AG09309 (cell line): ENCODE measurements around the gene KIAA0232.

Experiments
- DNase-seq: peaks from one replicate; pipeline ENCODE4 v3.0.0-alpha.2; 2010; ENCODE audit warnings: low read depth
- H3K4me3 ChIP-seq: 2 replicates; pipeline ENCODE4 v1.5.1; 2011; ENCODE audit warnings: mild to moderate bottlenecking, low read depth, low read length, moderate library complexity; ENCODE audit not compliant: control insufficient read depth
- CTCF ChIP-seq: IDR thresholded peaks from 2 replicates; pipeline ENCODE4 v1.5.1; 2011; ENCODE audit warnings: mild to moderate bottlenecking, low read depth, low read length, inconsistent platforms; ENCODE audit not compliant: insufficient read depth, control insufficient read depth; ENCODE audit errors: missing control alignments

KIAA0232 gene

DNA sequence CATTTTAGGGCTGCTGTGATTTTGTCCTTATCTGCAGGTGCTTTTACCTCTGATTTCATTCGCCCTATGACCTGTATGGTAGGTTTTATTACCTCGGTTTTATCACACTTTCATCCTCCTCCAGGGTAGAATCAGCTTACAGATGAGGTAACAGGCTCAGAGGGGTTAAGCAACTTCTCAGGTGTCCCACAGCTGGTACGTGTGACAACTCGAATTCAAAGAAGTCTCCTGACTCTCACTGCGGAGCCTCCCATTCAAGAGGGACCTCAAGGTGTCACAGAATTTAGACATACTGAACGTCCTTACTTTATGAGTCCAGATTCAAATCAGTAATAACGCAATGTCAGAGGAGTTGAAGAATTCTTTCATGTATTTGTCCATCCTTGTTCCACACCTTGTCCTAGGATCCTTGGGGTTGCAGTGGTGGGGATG is 12.5 kb upstream of the KIAA0232 start:
- no peak for DNase-seq
- no peak overlapping the region for H3K4me3 ChIP-seq
- TF ChIP-seq CTCF = no peak

GRCh38 chr4:6770581-6771228 is 11.8 kb upstream of the KIAA0232 start:
- DNase-seq = no peak
- no peak for TF ChIP-seq CTCF
- no peak overlapping the region for H3K4me3 ChIP-seq

- no peak for DNase-seq
- TF ChIP-seq CTCF = no peak
Measured at GRCh38 chr4:6771229-6771671, 11.3 kb upstream of the KIAA0232 start.

GRCh38 chr4:6772223-6772928 is 10.2 kb upstream of the KIAA0232 start:
- no peak for TF ChIP-seq CTCF
- no peak for DNase-seq
- H3K4me3 ChIP-seq = no peak overlapping the region

More at GRCh38 chr4:6771229-6771671, 11.3 kb upstream of the KIAA0232 start:
- no peak overlapping the region for H3K4me3 ChIP-seq

- H3K4me3 ChIP-seq = no peak overlapping the region
- no peak for DNase-seq
- TF ChIP-seq CTCF = no peak
Measured at GRCh38 chr4:6773106-6773505, 9.4 kb upstream of the KIAA0232 start.

DNA sequence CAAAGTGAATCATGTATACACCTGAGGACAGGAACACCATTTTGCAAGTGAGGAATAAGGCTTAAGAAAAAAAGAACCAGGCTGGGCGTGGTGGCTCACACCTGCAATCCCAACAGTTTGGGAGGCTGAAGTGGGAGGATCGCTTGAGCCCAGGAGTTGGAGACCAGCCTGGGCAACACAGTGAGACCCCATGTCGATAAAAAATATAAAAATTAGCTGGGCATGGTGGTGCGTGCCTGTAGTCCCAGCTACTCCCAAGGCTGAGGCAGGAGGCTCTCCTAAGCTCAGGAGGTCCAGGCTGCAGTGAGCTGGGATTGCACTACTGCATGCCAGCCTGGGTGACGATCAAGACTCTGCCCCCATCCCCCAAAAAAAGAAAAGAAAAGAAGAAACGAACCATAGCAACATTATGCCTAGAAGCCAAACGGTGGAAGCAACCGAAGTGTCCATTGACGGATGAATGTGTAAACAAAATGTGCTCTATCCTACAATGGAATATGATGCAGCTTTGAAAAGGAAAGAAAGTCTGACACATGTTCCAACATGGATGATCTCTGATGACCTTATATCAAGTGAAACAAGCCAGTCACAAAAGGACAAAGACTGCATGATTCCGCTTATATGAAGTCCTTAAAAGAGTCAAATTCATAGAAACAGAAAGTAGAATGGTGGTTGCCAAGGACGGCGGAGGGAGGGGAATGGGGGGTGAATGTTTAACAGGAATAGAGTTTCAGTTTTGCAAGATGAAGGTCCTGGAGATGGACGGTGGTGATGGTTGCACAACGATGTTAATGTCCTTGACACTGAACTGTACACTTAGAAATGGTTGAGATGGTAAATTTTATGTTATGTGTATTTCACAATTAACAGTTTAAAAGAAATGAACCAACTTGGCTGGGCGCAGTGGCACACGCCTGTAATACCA is 8.6 kb upstream of the KIAA0232 start:
- no peak for DNase-seq
- TF ChIP-seq CTCF = no peak
- no peak overlapping the region for H3K4me3 ChIP-seq
